HG03039 (cell line): ENCODE results near the gene MIB2.
"Not testable (repeated sequence)": the region's sequence is repeated elsewhere in the genome, so short reads cannot be mapped to it uniquely, and the experiment has no call there.

Experiments
- ATAC-seq: cut with Tn5 transposase; IDR thresholded peaks from one replicate; pipeline ENCODE4 v1.9.1; 2021; ENCODE audit warnings: mild to moderate bottlenecking, moderate library complexity; ENCODE audit not compliant: unreplicated experiment

MIB2 gene

GRCh38 chr1:1615256-1616044 lies at the start of gene MIB2:
MIB2 (plus strand) TSS chr1:1615500; CDS start chr1:1623453, 7,953 bp downstream.
- peak; percentile 78 for ATAC-seq

- ATAC-seq = no peak
Observed at GRCh38 chr1:1567152-1567875, 48.0 kb upstream of the MIB2 start.

GRCh38 chr1:1567891-1568291 lies 47.4 kb upstream of the MIB2 start:
- no peak for ATAC-seq

GRCh38 chr1:1569341-1569740 lies 46.0 kb upstream of the MIB2 start:
- no peak for ATAC-seq

- ATAC-seq = peak; percentile 54
Observed at GRCh38 chr1:1573843-1574720, 41.2 kb upstream of the MIB2 start.

- peak; percentile 80 for ATAC-seq
Observed at GRCh38 chr1:1574721-1575537, 40.4 kb upstream of the MIB2 start, which contains the start of gene SSU72. SSU72 (minus strand) TSS chr1:1574863; CDS start chr1:1574557, 306 bp downstream.

GRCh38 chr1:1577367-1578011 lies 37.8 kb upstream of the MIB2 start:
- no peak for ATAC-seq

GRCh38 chr1:1578371-1578940 lies 36.8 kb upstream of the MIB2 start:
- ATAC-seq = no peak

- no peak for ATAC-seq
Observed at GRCh38 chr1:1582585-1583346, 32.5 kb upstream of the MIB2 start.

GRCh38 chr1:1583347-1584010 lies 31.8 kb upstream of the MIB2 start:
- ATAC-seq = no peak

GRCh38 chr1:1591452-1591851 lies 23.8 kb upstream of the MIB2 start:
- ATAC-seq = no peak

- no peak for ATAC-seq
Observed at GRCh38 chr1:1593834-1594601, 21.3 kb upstream of the MIB2 start.

GRCh38 chr1:1594602-1595260 lies 20.6 kb upstream of the MIB2 start:
- ATAC-seq = no peak

GRCh38 chr1:1595341-1595740 lies 20.0 kb upstream of the MIB2 start:
- ATAC-seq = not testable (repeated sequence)

- no peak for ATAC-seq
Observed at GRCh38 chr1:1596493-1597274, 18.6 kb upstream of the MIB2 start.

GRCh38 chr1:1597275-1597930 lies 17.9 kb upstream of the MIB2 start:
- ATAC-seq = no peak
